Rectal smooth muscle tissue (tissue), 1 donor: ENCODE data around the gene CACNA1H.

Experiments used
- H3K27ac ChIP-seq: one replicate; pipeline ENCODE4 v1.7.0; 2013; ENCODE audit warnings: low read depth, low read length, inconsistent platforms
- H3K27me3 ChIP-seq: one replicate; pipeline ENCODE4 v1.7.0; 2013; ENCODE audit warnings: low read length; ENCODE audit not compliant: control insufficient read depth, insufficient read depth
- H3K36me3 ChIP-seq: one replicate; pipeline ENCODE4 v1.7.0; 2013; ENCODE audit warnings: low read length; ENCODE audit not compliant: control insufficient read depth, insufficient read depth
- H3K4me1 ChIP-seq: one replicate; pipeline ENCODE4 v1.7.0; 2013; ENCODE audit warnings: low read length; ENCODE audit not compliant: control insufficient read depth, insufficient read depth
- H3K4me3 ChIP-seq: one replicate; pipeline ENCODE4 v1.7.0; 2013; ENCODE audit warnings: low read length
- H3K9ac ChIP-seq: one replicate; pipeline ENCODE4 v1.7.0; 2013; ENCODE audit warnings: low read length

CACNA1H gene

GRCh38 chr16:1167276-1168107 is 14.6 kb downstream of the CACNA1H start:
- H3K4me1 ChIP-seq: peaks cover 71% of the 10 kb centered on the region
- H3K9ac ChIP-seq: no peak overlapping the region
- H3K4me3 ChIP-seq: no peak overlapping the region
- peak overlapping the region; percentile 98 for H3K27ac ChIP-seq
- H3K36me3 ChIP-seq: no peaks in the 10 kb centered on the region
- H3K27me3 ChIP-seq: no peaks in the 10 kb centered on the region

GRCh38 chr16:1168837-1169236 is 15.9 kb downstream of the CACNA1H start:
- Histone ChIP-seq H3K36me3 (no peaks in the 10 kb centered on the region), H3K27me3 (no peaks in the 10 kb centered on the region), H3K4me1 (peaks cover 66% of the 10 kb centered on the region), H3K27ac (peak overlapping the region; percentile 98), H3K4me3 (no peak overlapping the region), H3K9ac (no peak overlapping the region)

- Histone ChIP-seq H3K27me3 (no peaks in the 10 kb centered on the region), H3K4me1 (peaks cover 66% of the 10 kb centered on the region), H3K27ac (peak overlapping the region; percentile 98), H3K4me3 (peak overlapping the region; percentile 32), H3K36me3 (no peaks in the 10 kb centered on the region), H3K9ac (no peak overlapping the region)
Measured at GRCh38 chr16:1169285-1170075, 16.6 kb downstream of the CACNA1H start.

- Histone ChIP-seq H3K27ac (peak overlapping the region; percentile 98), H3K9ac (no peak overlapping the region), H3K4me1 (peaks cover 66% of the 10 kb centered on the region), H3K27me3 (no peaks in the 10 kb centered on the region), H3K4me3 (peak overlapping the region; percentile 32), H3K36me3 (no peaks in the 10 kb centered on the region)
Measured at GRCh38 chr16:1170076-1170418, 17.1 kb downstream of the CACNA1H start.

- H3K27ac ChIP-seq: peak overlapping the region; percentile 98
- no peak overlapping the region for H3K9ac ChIP-seq
- no peaks in the 10 kb centered on the region for H3K36me3 ChIP-seq
- no peaks in the 10 kb centered on the region for H3K27me3 ChIP-seq
- H3K4me1 ChIP-seq: peaks cover 70% of the 10 kb centered on the region
- no peak overlapping the region for H3K4me3 ChIP-seq
Measured at GRCh38 chr16:1171001-1171400, 18.1 kb downstream of the CACNA1H start.

GRCh38 chr16:1171854-1172428 is 19.0 kb downstream of the CACNA1H start:
- Histone ChIP-seq H3K9ac (no peak overlapping the region), H3K4me1 (peaks cover 60% of the 10 kb centered on the region), H3K27ac (peak overlapping the region; percentile 98), H3K27me3 (no peaks in the 10 kb centered on the region), H3K4me3 (peak overlapping the region; percentile 46), H3K36me3 (no peaks in the 10 kb centered on the region)

GRCh38 chr16:1172651-1173050 is 19.7 kb downstream of the CACNA1H start:
- H3K4me3 ChIP-seq: no peak overlapping the region

GRCh38 chr16:1173788-1174451 is 21.0 kb downstream of the CACNA1H start:
- no peak overlapping the region for H3K4me3 ChIP-seq
- no peak overlapping the region for H3K9ac ChIP-seq

More at GRCh38 chr16:1172651-1173050, 19.7 kb downstream of the CACNA1H start:
- peak overlapping the region; percentile 98 for H3K27ac ChIP-seq
- H3K4me1 ChIP-seq: peaks cover 55% of the 10 kb centered on the region
- H3K36me3 ChIP-seq: no peaks in the 10 kb centered on the region
- no peaks in the 10 kb centered on the region for H3K27me3 ChIP-seq
- no peak overlapping the region for H3K9ac ChIP-seq

GRCh38 chr16:1174477-1175357 is 21.8 kb downstream of the CACNA1H start:
- Histone ChIP-seq H3K36me3 (no peaks in the 10 kb centered on the region), H3K4me1 (peaks cover 39% of the 10 kb centered on the region), H3K4me3 (no peak overlapping the region), H3K9ac (no peak overlapping the region), H3K27me3 (no peaks in the 10 kb centered on the region), H3K27ac (peak overlapping the region; percentile 98)

More at GRCh38 chr16:1173788-1174451, 21.0 kb downstream of the CACNA1H start:
- Histone ChIP-seq H3K27ac (peak overlapping the region; percentile 98), H3K27me3 (no peaks in the 10 kb centered on the region), H3K4me1 (peaks cover 43% of the 10 kb centered on the region), H3K36me3 (no peaks in the 10 kb centered on the region)

- Histone ChIP-seq H3K9ac (no peak overlapping the region), H3K4me1 (peaks cover 36% of the 10 kb centered on the region), H3K27me3 (no peaks in the 10 kb centered on the region), H3K36me3 (no peaks in the 10 kb centered on the region), H3K4me3 (no peak overlapping the region), H3K27ac (peak overlapping the region; percentile 98)
Measured at GRCh38 chr16:1175566-1176279, 22.8 kb downstream of the CACNA1H start.

GRCh38 chr16:1176280-1176897 is 23.5 kb downstream of the CACNA1H start:
- Histone ChIP-seq H3K36me3 (no peaks in the 10 kb centered on the region), H3K4me1 (peaks cover 35% of the 10 kb centered on the region), H3K27ac (peak overlapping the region; percentile 98), H3K4me3 (no peak overlapping the region), H3K9ac (no peak overlapping the region), H3K27me3 (no peaks in the 10 kb centered on the region)
